GM18508 (cell line): ENCODE results near the gene HOOK1.

ENCODE experiments used
- ATAC-seq: cut with Tn5 transposase; IDR thresholded peaks from one replicate; pipeline ENCODE4 v1.9.1; 2021; ENCODE audit warnings: moderate number of reproducible peaks; ENCODE audit not compliant: insufficient read depth, unreplicated experiment

The HOOK1 gene

DNA sequence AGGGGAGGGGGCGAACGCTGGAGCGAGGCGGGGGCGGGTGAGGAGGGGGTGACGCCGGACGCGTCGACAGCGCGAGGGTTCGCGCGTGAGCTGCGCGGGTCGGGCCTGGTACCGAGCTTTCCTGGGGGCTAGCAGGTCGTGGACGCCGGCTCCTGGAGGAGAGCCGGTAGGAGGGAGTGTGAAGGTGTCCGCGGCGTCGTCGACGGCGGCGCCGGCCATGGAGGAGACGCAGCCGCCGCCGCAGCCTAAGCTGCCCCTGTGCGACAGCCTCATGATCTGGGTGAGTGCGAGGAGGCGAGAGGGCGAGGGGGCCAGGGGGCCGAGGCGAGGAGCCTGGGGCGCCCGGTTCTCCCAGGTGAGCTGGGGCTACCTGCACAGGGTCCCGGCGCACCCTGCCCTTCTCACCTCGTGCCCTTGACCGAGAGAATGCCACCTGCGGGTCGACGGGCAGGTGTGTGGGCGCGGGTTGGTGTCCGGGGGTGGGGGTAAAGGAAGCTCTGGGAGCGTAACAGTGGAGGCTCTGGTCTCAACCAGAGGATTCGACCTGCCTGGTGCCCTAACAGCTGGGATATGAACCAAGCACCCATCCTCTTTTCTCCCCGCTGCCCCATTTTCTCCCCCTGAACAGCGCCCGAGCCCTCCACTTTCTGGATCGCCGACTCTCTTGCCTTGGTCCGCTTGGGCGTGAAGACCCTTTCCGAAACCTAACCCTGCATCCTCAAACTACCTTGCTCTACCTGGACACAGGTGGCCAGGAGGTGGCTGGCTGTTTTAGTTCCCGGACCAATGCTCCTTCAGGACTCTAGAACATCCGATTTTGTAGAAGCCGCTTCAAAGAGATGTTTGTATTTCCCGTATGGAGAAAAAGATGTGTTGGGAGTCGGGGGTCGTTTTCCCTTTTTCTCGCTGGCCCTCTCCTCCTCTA, at the start of gene HOOK1:
HOOK1 (plus strand) TSS at position 49 of the 925 bp plus-strand sequence; CDS start at position 218, 169 bp downstream.
- peak; percentile 9 for ATAC-seq

GRCh38 chr1:59765011-59765730, 49.6 kb upstream of the HOOK1 start:
- no peak for ATAC-seq

- no peak for ATAC-seq
Observed at GRCh38 chr1:59766227-59766855, 48.4 kb upstream of the HOOK1 start.

DNA sequence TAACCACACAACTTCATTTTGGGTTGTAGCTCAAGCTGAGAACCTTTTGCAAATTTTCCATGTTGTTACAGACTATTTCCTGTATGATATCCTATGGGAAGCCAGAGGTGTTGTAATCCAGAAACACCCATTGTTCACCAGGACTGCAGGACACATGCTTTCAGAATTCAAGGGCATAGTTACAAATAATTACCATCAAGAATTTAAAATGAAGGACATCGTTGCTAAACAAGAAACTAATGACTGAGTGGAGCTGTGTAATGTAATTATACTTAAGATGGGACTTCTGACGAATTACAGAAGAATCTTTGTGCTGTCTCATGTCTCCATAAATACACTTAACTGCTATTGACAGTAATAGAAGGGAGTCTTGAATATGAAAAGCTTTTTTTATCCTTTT, 47.6 kb upstream of the HOOK1 start:
- no peak for ATAC-seq

- ATAC-seq, result no peak
Observed at GRCh38 chr1:59768792-59769735, 45.7 kb upstream of the HOOK1 start.

- ATAC-seq, result no peak
Observed at GRCh38 chr1:59769736-59770095, 45.0 kb upstream of the HOOK1 start.

- no peak for ATAC-seq
Observed at GRCh38 chr1:59771361-59771760, 43.4 kb upstream of the HOOK1 start.

DNA sequence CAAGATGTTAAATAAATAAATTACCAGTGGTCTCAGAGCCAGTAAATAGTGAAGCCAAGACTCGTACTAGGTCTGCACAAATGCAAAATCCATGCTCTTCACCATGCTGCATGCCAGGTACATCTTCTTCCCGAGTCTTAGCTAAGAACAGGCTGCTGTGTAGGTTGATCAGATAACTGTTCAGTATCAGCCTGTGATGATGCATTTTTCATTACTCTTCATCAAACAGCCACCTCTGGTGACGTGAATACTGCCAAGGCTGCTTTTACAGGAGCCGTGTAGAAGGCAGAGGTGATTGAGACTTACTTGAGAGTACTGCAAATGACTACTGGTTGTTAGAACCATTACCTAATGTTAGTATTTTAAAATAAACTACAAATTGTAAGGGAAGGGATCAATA, 39.3 kb upstream of the HOOK1 start:
- no peak for ATAC-seq

- no peak for ATAC-seq
Observed at GRCh38 chr1:59776960-59777852, 37.5 kb upstream of the HOOK1 start.

DNA sequence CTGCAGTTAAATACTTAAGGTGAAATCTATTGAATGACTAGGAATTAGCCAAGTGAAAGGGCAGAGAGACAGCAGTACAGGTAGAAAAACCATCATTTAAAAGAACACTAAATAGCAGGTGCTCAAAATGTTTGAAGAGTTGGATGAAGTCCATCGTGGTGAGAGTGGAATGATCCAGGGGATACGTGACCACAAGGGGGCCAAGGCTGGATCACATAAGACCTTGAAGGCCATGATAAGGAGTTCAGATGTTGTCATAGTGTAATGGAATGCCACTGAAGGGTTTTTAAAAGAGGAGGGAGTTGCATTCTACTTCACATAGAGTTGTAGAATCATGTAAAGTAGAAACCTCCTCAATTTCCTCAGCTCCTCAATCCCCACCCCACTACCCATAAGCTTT, 34.8 kb upstream of the HOOK1 start:
- no peak for ATAC-seq

GRCh38 chr1:59788825-59789224, 25.9 kb upstream of the HOOK1 start:
- no peak for ATAC-seq

DNA sequence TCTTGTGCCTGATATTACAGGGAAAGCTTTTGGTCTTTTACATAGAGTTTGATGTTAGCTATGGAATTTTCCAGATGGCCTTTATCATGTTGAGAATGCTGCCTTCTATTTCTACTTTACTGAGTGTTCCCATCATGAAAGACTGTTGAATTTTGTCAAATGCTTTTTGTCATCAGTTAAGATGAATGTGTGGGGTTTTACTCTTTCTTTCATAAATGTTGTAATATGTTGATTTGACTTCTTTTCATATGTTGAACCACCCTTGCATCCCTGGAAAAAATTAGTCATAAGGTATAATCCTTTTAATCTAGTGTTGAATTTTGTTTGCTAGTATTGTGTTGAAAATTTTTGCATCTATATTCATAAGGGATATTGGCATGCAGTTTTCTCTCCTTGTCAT, 16.1 kb upstream of the HOOK1 start:
- ATAC-seq, result no peak

GRCh38 chr1:59803458-59804038, 11.2 kb upstream of the HOOK1 start:
- no peak for ATAC-seq

GRCh38 chr1:59804301-59804700, 10.4 kb upstream of the HOOK1 start:
- ATAC-seq, result no peak

- ATAC-seq, result no peak
Observed at GRCh38 chr1:59805554-59805953, 9.2 kb upstream of the HOOK1 start.

- ATAC-seq, result peak; percentile 92
Observed at GRCh38 chr1:59814180-59814900, 409 bp upstream of the HOOK1 start.

DNA sequence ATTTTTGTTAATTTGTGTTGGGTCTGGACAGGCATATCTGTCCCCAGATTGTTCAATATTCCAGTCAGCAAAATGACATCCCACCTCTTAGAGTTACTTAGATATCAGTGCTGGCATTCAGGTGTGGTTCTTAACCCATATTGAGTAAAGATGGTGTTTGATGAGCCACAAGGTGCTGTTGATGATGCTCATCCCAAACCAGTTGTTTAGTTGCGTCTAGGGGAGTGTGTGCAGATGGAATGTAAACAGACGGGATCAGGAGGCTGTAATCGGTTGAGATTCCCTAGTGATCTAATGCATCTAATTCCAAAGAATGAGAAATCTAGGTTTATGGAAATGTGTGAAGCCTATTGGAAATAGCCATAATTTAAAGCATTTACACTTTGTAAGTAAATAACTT, 1.1 kb downstream of the HOOK1 start:
- no peak for ATAC-seq

- no peak for ATAC-seq
Observed at GRCh38 chr1:59816318-59816878, 1.6 kb downstream of the HOOK1 start.
